Frontal cortex (tissue), 4 donors: ENCODE measurements around the gene PDCD5. TPM values are rescaled to one million over a fixed set of nuclear protein-coding genes. Genes with fewer than 3 reads are reported as not detected.

Source experiments
- DNase-seq, 2 donors: peaks; one replicate each; pipeline ENCODE4 v3.0.0; 2012; ENCODE audit warnings: low spot score in 2 of 2
- FAIRE-seq: peaks from 2 replicates; lab custom pipeline; 2012; peaks lifted over from hg19 to GRCh38; lab: Jason Lieb, UNC
- small RNA-seq: library from RNA; depleted of rRNA; stranded (forward); fragments of <200 nt; gene quantifications from one replicate; pipeline ENCODE3, GENCODE V24; 2014
- total RNA-seq: library from RNA; depleted of rRNA; stranded (reverse); fragments of >200 nt; gene quantifications from one replicate; pipeline ENCODE4 v1.2.3, GENCODE V29; 2014
- donor health status: control.
- donor health status: control.
- donor health status: control.

The PDCD5 gene
- total RNA-seq, 1 donor from 2014 or later, result 42.4 TPM

DNA sequence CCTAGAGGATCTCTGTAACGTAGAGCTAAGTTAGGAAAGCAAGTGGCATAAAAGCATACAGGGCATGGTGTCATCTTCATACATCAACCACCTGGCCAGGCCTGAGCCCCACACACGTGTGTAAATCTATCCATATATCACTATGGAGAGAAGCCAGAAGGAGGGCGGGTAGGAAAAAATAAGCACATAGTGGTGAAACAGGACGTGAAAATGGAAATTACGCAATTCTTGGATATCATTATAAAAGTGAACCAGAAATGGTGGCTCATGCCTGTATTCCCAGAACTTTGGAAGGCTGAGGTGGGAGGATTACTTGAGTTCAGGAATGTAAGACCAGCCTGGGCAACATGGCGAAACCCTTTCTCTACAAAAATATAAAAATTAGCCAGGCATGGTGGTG, 43.4 kb downstream of the PDCD5 start:
- DNase-seq (no peak), FAIRE-seq (no peak)

DNA sequence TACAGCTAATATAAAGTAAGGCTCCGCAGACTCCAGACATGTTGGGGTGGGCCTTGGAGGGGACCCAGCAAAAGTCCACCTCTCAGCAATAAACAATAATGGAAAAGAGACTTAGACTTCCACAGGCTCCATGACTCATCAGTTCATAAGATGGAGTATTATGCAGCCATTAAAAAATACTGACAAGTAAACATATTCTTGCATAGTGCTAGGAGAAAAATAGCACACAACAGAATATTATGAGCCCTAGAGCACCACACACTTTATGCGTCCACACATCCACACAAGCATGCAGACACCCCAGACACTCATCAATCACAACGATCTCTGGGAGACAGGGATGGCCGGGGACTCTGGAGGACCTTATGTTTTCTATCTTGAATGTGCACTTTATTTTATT, 46.0 kb downstream of the PDCD5 start:
- FAIRE-seq, result no peak

DNA sequence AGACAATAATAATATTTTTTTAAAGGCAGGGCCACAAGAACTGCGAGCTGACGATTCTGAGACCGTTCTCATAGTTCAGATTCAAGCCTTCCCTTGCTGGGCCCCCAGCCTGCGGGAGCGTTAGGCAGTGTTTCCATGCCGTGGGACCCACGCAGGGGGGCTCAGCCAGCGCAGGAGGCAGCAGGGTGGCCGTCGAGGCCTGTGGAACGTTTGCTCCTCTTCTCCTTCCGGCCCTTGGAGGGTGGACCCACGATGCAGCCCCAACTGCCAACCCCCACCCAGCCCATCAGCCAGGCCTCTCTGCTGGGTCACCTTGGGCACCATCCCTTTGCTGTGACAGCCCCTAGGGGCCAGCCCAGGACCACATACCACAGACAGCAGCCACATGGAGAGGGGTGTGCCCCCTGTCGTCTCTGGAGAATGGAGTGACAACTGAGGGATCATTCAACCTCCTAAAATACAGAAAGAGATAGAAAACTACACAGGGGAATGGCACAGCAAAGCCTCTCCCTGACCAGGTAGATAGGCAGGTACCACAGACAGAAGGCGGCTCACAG, 46.8 kb downstream of the PDCD5 start:
- FAIRE-seq (no peak), DNase-seq (no peak)

More for the DNA sequence above, 46.0 kb downstream of the PDCD5 start:
- DNase-seq, result no peak

DNA sequence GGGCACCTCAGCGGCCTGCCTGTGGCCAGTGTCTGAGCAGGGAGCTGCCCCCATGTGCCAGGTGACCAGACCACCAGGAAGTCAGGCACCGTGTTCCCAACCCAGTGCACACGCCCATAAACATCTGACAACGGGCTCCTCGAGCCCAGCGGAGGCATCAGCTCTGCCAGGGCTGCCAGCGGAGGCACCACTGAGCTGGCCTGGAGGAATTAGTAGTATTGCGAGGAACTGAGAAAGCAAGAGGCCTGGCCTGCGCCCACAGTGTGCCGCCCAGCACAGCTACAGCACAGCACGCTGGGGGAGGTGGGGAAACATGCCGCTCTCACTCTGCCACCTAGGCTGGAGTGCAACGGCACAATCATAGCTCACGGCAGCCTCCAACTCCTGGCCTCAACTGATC, 49.3 kb downstream of the PDCD5 start:
- FAIRE-seq (no peak), DNase-seq (no peak)

DNA sequence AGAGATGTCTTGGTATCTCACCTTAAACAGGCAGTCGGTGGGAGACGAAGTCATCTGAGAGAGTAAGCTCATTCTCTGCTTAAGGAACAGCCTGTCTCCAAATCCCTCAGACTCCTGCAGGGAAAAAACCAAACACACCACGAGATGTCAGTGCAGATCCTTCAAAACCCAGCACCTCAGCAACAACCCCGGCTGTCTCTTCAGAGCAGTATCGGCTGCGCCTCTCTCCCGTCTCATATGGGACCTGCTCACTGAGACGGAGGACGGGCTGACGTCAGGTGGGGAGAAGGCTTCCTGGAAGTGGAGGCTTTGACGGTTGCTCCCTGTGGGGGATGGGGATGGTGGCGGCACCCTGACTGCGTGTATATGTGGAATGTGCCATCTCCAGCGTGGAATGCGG, 50.4 kb downstream of the PDCD5 start:
- FAIRE-seq (no peak), DNase-seq (no peak)

Small RNA genes within 50 kb of the gene (small RNA-seq; reads per million reads assigned to genes)
- gene SNORA68B, result 0.10 reads per million

Other genes starting within 250 kb of the PDCD5 start
- gene ZNF507, start 235.6 kb upstream of the PDCD5 start, total RNA-seq, result 24.1 TPM
- gene DPY19L3, start 175.4 kb upstream of the PDCD5 start, total RNA-seq, result 28.9 TPM
- gene ANKRD27, start 94.0 kb downstream of the PDCD5 start, total RNA-seq, result 34.2 TPM
- gene RGS9BP, start 94.7 kb downstream of the PDCD5 start, total RNA-seq, result 0.41 TPM
- gene NUDT19, start 110.6 kb downstream of the PDCD5 start, total RNA-seq, result 7.3 TPM
- gene TDRD12, start 138.6 kb downstream of the PDCD5 start, total RNA-seq, result 1.2 TPM